HepG2 (cell line): Measurements from ENCODE around the gene DLX1. TPM values are rescaled to one million over a fixed set of nuclear protein-coding genes. Genes with fewer than 3 reads are reported as not detected.

Experiments
- ADNP ChIP-seq: sonication (generic); formaldehyde crosslinking; IDR thresholded peaks from 2 replicates; pipeline ENCODE4 v1.4.0; 2020; ENCODE audit warnings: missing genetic modification reagents
- ASH2L ChIP-seq: fragments of 300-600, 200-600 bp; sonication (generic); IDR thresholded peaks from 2 replicates; pipeline ENCODE4 v1.7.0; 2017; ENCODE audit warnings: low read depth, mild to moderate bottlenecking, moderate library complexity, mixed read lengths, low read length; ENCODE audit not compliant: insufficient read length
- ATAD3A ChIP-seq: sonication (generic); formaldehyde crosslinking; IDR thresholded peaks from 2 replicates; pipeline ENCODE4 v1.4.0; 2020; ENCODE audit warnings: missing genetic modification reagents
- CENPT ChIP-seq: sonication (generic); formaldehyde crosslinking; IDR thresholded peaks from 2 replicates; pipeline ENCODE4 v1.8.0; 2022; ENCODE audit warnings: low read depth, mild to moderate bottlenecking, moderate library complexity, missing genetic modification reagents
- HIC2 ChIP-seq: sonication (generic); formaldehyde crosslinking; IDR thresholded peaks from 2 replicates; pipeline ENCODE4 v1.9.0; 2022; ENCODE audit warnings: low read depth, missing genetic modification reagents
- JUND ChIP-seq: sonication (generic); formaldehyde crosslinking; IDR thresholded peaks from 2 replicates; pipeline ENCODE4 v1.8.0; 2022; ENCODE audit warnings: mild to moderate bottlenecking, missing genetic modification reagents
- KAT7 ChIP-seq: IDR thresholded peaks from 2 replicates; pipeline ENCODE4 v1.6.1; 2018; ENCODE audit warnings: borderline replicate concordance, missing compliant biosample characterization
- MATR3 ChIP-seq: sonication (generic); formaldehyde crosslinking; IDR thresholded peaks from 2 replicates; pipeline ENCODE4 v1.4.0; 2020; ENCODE audit warnings: missing genetic modification reagents
- MLLT10 ChIP-seq: sonication (generic); formaldehyde crosslinking; IDR thresholded peaks from 2 replicates; pipeline ENCODE4 v1.4.0; 2020; ENCODE audit warnings: missing genetic modification reagents
- MXI1 ChIP-seq: IDR thresholded peaks from 3 replicates; pipeline ENCODE4 v1.6.1; 2012; ENCODE audit warnings: low read depth, low read length, inconsistent platforms, borderline replicate concordance
- PITX1 ChIP-seq: sonication (generic); formaldehyde crosslinking; IDR thresholded peaks from 2 replicates; pipeline ENCODE4 v1.5.1; 2020; ENCODE audit warnings: mild to moderate bottlenecking, missing genetic modification reagents
- RBAK ChIP-seq: sonication (generic); formaldehyde crosslinking; IDR thresholded peaks from 2 replicates; pipeline ENCODE4 v1.5.1; 2020; ENCODE audit warnings: mild to moderate bottlenecking, missing genetic modification reagents
- RFXANK ChIP-seq: IDR thresholded peaks from 2 replicates; pipeline ENCODE4 v1.6.1; 2016
- SIN3A ChIP-seq: IDR thresholded peaks from 2 replicates; pipeline ENCODE4 v1.6.1; 2011; ENCODE audit warnings: low read depth, mild to moderate bottlenecking, control low read depth, low read length, borderline replicate concordance
- SYNCRIP ChIP-seq: fragments of 200-400 bp; formaldehyde crosslinking; IDR thresholded peaks from 2 replicates; pipeline ENCODE4 v1.6.1; 2018; ENCODE audit warnings: mild to moderate bottlenecking, low read depth, low read length; ENCODE audit not compliant: insufficient read depth
- ZFP36L2 ChIP-seq: sonication (generic); formaldehyde crosslinking; IDR thresholded peaks from 2 replicates; pipeline ENCODE4 v1.4.0; 2020; ENCODE audit warnings: missing genetic modification reagents
- ZNF136 ChIP-seq: sonication (generic); formaldehyde crosslinking; IDR thresholded peaks from 2 replicates; pipeline ENCODE4 v1.8.1; 2022; ENCODE audit warnings: low read depth, mild to moderate bottlenecking, moderate library complexity, missing genetic modification reagents
- ZNF512 ChIP-seq: sonication (generic); formaldehyde crosslinking; IDR thresholded peaks from 2 replicates; pipeline ENCODE4 v1.4.0; 2020; ENCODE audit warnings: mild to moderate bottlenecking, missing genetic modification reagents
- ZNF512B ChIP-seq: sonication (generic); formaldehyde crosslinking; IDR thresholded peaks from 2 replicates; pipeline ENCODE4 v1.5.1; 2020; ENCODE audit warnings: missing genetic modification reagents, mild to moderate bottlenecking, borderline replicate concordance
- ZNF577 ChIP-seq: sonication (generic); formaldehyde crosslinking; IDR thresholded peaks from 2 replicates; pipeline ENCODE4 v1.4.0; 2020; ENCODE audit warnings: mild to moderate bottlenecking, low read depth, missing genetic modification reagents, borderline replicate concordance
- ZSCAN30 ChIP-seq: sonication (generic); formaldehyde crosslinking; IDR thresholded peaks from 2 replicates; pipeline ENCODE4 v1.5.0; 2020; ENCODE audit warnings: mild to moderate bottlenecking, missing genetic modification reagents
- polyA plus RNA-seq, 8 experiments: library from polyadenylated mRNA; depleted of rRNA in 3 of 8; stranded (reverse) in 7 of 8; unstranded in 1 of 8; fragments of >200 nt; fragmentation: Illumina TruSeq in 4 of 8; extraction: Trizol in 4 of 8; gene quantifications; 2 replicates each; pipeline versions ENCODE4 v1.2.1 to v1.2.3, GENCODE V29; 2011 to 2016; ENCODE audit warnings: low read depth in 4 of 8, missing spikeins in 1 of 8, mixed read lengths in 1 of 8; ENCODE audit not compliant: insufficient read depth in 1 of 8
- total RNA-seq, 5 experiments: library from RNA; depleted of rRNA; stranded (reverse); fragments of >200 nt; fragmentation: Illumina TruSeq; extraction: Trizol; gene quantifications; 2 replicates each; pipeline ENCODE4 v1.2.3, GENCODE V29; 2016; ENCODE audit warnings: low read depth in 1 of 5

Gene DLX1
- total and polyA plus RNA-seq, 2 of the 13 experiments (the other 11 are each of a cell fraction or from before 2014, with no cell fraction given): 0.18 to 0.86 TPM

DNA sequence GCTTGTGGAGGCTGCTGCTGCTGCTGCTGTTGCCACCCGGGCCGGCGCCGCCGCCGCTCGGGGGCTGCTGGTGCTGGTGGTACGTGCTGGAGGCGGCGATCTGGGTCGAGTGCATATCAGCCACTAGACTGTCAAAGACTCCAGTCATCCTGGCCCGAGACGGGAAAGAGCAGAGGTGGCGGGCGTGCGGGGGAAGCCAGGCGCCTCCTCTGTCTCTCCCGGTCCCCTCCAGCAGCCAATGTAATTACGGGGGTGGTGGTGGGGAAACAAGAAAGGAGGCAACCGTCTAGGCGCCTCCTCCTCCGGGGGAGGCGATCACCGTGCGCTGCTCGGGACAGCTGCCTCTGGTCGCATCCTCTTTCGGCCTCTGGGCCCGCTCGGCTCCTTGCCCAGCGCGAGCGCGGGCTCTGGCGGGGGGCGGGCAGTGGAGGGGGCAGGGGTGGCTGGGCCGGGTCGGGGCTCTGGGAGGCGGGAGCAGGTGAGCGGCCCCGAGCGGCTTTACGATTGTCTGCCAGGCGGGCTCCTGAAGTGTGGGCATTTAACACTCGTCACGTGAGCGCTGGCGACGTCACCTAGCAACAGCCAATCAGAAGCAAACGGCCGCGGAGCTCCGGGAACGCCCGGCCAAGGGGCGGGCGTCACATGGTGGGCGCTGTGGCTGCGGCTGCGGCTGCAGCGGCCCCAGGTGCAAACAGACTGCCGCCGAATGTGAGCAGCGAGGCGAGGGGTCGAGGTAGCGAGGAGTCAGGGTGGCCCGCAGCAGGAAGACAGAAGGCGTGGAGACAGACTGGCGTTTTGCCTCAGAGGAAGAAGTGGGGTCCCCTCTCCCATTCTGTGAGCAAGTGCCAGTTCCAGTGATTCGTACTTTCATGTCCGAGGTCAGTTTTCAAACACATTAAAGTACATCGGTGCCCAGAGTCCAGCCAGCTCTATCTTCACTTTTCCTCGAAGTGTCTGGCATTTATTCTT, 17.4 kb downstream of the DLX1 start, which contains the start of gene DLX2 (continued):
- TF ChIP-seq ZNF577 (CRISPR knock-in tag) (no peak), ASH2L (peak; percentile 40), PITX1 (no peak; the same call in 1 of the 2 replicates), HIC2 (CRISPR knock-in tag) (no peak), ZNF136 (CRISPR knock-in tag) (no peak), RBAK (no peak), SYNCRIP (no peak), ZNF512B (CRISPR knock-in tag) (no peak), MLLT10 (CRISPR knock-in tag) (no peak), JUND (no peak), RFXANK (CRISPR knock-in tag) (no peak), CENPT (CRISPR knock-in tag) (peak; percentile 81), MATR3 (CRISPR knock-in tag) (no peak), ZSCAN30 (CRISPR knock-in tag) (no peak), ZNF512 (CRISPR knock-in tag) (no peak), ZFP36L2 (CRISPR knock-in tag) (no peak), KAT7 (CRISPR knock-in tag) (no peak), MXI1 (peak; percentile 80; the same call in 1 of the 3 replicates), SIN3A (no peak), ADNP (no peak), ATAD3A (CRISPR knock-in tag) (0 out of 2 replicates have a peak, but pooled peaks have one; percentile 82)
